Mesothelial cell of epicardium (in vitro differentiated cells): Measurements from ENCODE around the gene C20orf96. TPM values are rescaled to one million over a fixed set of nuclear protein-coding genes. Genes with fewer than 3 reads are reported as not detected.
"Not testable (repeated sequence)": the region's sequence is repeated elsewhere in the genome, so short reads cannot be mapped to it uniquely, and the experiment has no call there.

Experiments used
- DNase-seq, 2 experiments: peaks; one replicate each; pipeline ENCODE4 v3.0.0; 2021; ENCODE audit warnings: low spot score in 2 of 2; ENCODE audit not compliant: unreplicated experiment in 2 of 2
- H3K27ac Mint-ChIP-seq: 2 replicates; pipeline ENCODE4 v1.8.0; 2021; ENCODE audit warnings: mixed read lengths
- H3K27me3 Mint-ChIP-seq: 2 replicates; pipeline ENCODE4 v1.8.0; 2021; ENCODE audit warnings: low read depth, mixed read lengths
- H3K36me3 Mint-ChIP-seq: 2 replicates; pipeline ENCODE4 v1.8.0; 2021; ENCODE audit warnings: mixed read lengths
- H3K4me1 Mint-ChIP-seq: 2 replicates; pipeline ENCODE4 v1.8.0; 2021; ENCODE audit warnings: mixed read lengths
- H3K4me3 Mint-ChIP-seq: 2 replicates; pipeline ENCODE4 v1.8.0; 2021; ENCODE audit warnings: mild to moderate bottlenecking, moderate library complexity, mixed read lengths
- H3K9me3 Mint-ChIP-seq: 2 replicates; pipeline ENCODE4 v1.8.0; 2021; ENCODE audit warnings: mixed read lengths
- CTCF ChIP-seq: fragments of 200-600 bp; sonication (generic); IDR thresholded peaks from one replicate; pipeline ENCODE4 v1.5.0; 2021; ENCODE audit warnings: antibody characterized with exemption; ENCODE audit not compliant: unreplicated experiment
- total RNA-seq: library from RNA; stranded (reverse); gene quantifications from 3 replicates; pipeline ENCODE4 v1.2.1, GENCODE V29; 2021

C20orf96 gene
- total RNA-seq, 1 donor from 2014 or later, result 52.8 TPM

- no peak overlapping the region for H3K4me3 Mint-ChIP-seq
- no peak for DNase-seq
- TF ChIP-seq CTCF, result no peak
- peaks cover 5% of the 10 kb centered on the region for H3K4me1 Mint-ChIP-seq
- H3K9me3 Mint-ChIP-seq, result no peaks in the 10 kb centered on the region
- H3K36me3 Mint-ChIP-seq, result no peaks in the 10 kb centered on the region
- H3K27me3 Mint-ChIP-seq, result peaks cover 29% of the 10 kb centered on the region
- H3K27ac Mint-ChIP-seq, result no peak overlapping the region
These were observed 53.1 kb downstream of the C20orf96 start for GRCh38 chr20:237489-237888.

GRCh38 chr20:235891-236290 is 54.7 kb downstream of the C20orf96 start:
- no peak overlapping the region for H3K4me3 Mint-ChIP-seq
- no peaks in the 10 kb centered on the region for H3K36me3 Mint-ChIP-seq
- H3K27ac Mint-ChIP-seq, result no peak overlapping the region
- H3K4me1 Mint-ChIP-seq, result peaks cover 5% of the 10 kb centered on the region
- no peak for DNase-seq
- TF ChIP-seq CTCF, result no peak
- H3K9me3 Mint-ChIP-seq, result no peaks in the 10 kb centered on the region
- H3K27me3 Mint-ChIP-seq, result peaks cover 24% of the 10 kb centered on the region

- H3K27me3 Mint-ChIP-seq, result peaks cover 51% of the 10 kb centered on the region
- no peak overlapping the region for H3K27ac Mint-ChIP-seq
- H3K4me3 Mint-ChIP-seq, result no peak overlapping the region
- H3K36me3 Mint-ChIP-seq, result no peaks in the 10 kb centered on the region
- H3K4me1 Mint-ChIP-seq, result no peaks in the 10 kb centered on the region
- TF ChIP-seq CTCF, result no peak
- peaks cover 4% of the 10 kb centered on the region for H3K9me3 Mint-ChIP-seq
- no peak for DNase-seq
These were observed 63.0 kb downstream of the C20orf96 start for GRCh38 chr20:227439-228105.

- TF ChIP-seq CTCF, result no peak
- Mint-ChIP-seq H3K27me3 (peaks cover 53% of the 10 kb centered on the region), H3K36me3 (no peaks in the 10 kb centered on the region), H3K9me3 (peaks cover 4% of the 10 kb centered on the region), H3K4me1 (no peaks in the 10 kb centered on the region), H3K27ac (no peak within 1 kb of the TSS), H3K4me3 (no peak within 1 kb of the TSS)
- no peak for DNase-seq
These were observed 63.6 kb downstream of the C20orf96 start, which contains the start of gene DEFB129 for GRCh38 chr20:226958-227357. Gene DEFB129 (plus strand): TSS chr20:227258. CDS start chr20:227289, 31 bp downstream.

- not testable (repeated sequence) for H3K27ac Mint-ChIP-seq, H3K9me3 Mint-ChIP-seq, DNase-seq, H3K36me3 Mint-ChIP-seq, H3K4me3 Mint-ChIP-seq, H3K4me1 Mint-ChIP-seq
- H3K27me3 Mint-ChIP-seq, result peaks cover 59% of the 10 kb centered on the region
These were observed 64.7 kb downstream of the C20orf96 start for GRCh38 chr20:225879-226278.

GRCh38 chr20:221258-221830 is 69.2 kb downstream of the C20orf96 start:
- no peak for TF ChIP-seq CTCF
- H3K27me3 Mint-ChIP-seq, result peaks cover 66% of the 10 kb centered on the region
- no peaks in the 10 kb centered on the region for H3K36me3 Mint-ChIP-seq
- DNase-seq, result no peak
- H3K9me3 Mint-ChIP-seq, result peaks cover 4% of the 10 kb centered on the region
- H3K4me3 Mint-ChIP-seq, result no peak overlapping the region
- H3K4me1 Mint-ChIP-seq, result no peaks in the 10 kb centered on the region
- no peak overlapping the region for H3K27ac Mint-ChIP-seq
